GM12801 (cell line): Measurements from ENCODE around the gene IL1RN.

Source experiments
- TF ChIP-seq, protein P1 (sequence below): IDR thresholded peaks from one replicate; pipeline ENCODE4 v1.5.1; 2011; ENCODE audit warnings: control low read depth; ENCODE audit not compliant: insufficient read length; ENCODE audit errors: extremely low read depth

The IL1RN gene, protein sequence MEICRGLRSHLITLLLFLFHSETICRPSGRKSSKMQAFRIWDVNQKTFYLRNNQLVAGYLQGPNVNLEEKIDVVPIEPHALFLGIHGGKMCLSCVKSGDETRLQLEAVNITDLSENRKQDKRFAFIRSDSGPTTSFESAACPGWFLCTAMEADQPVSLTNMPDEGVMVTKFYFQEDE

DNA sequence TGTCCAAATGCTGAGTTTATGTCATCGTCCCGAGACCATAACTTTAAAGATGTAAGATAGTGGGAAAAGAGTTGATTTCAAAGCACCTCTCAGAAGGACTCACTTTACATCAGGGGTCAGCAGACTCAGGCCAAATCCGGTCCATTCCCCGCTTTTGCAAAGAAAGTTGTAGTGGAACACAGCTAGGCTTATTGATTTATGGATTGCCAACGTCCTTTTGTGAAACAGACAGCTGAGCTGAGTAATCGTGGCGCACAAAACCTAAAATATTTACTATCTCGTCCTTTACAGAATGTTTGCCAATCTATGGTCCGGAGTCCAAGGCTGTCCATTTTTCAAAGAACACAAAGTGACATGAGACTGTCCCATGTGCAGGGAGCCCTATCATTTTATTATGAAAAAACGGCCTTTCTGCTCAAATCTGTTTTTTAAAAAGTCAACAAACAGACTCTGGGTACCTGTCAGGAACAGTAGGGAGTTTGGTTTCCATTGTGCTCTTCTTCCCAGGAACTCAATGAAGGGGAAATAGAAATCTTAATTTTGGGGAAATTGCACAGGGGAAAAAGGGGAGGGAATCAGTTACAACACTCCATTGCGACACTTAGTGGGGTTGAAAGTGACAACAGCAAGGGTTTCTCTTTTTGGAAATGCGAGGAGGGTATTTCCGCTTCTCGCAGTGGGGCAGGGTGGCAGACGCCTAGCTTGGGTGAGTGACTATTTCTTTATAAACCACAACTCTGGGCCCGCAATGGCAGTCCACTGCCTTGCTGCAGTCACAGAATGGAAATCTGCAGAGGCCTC is at the start of gene IL1RN:
Gene IL1RN (plus strand): TSS at position 754 of the 801 bp plus-strand sequence. CDS start 27 bp downstream, at position 781.
- TF ChIP-seq, protein P1, sequence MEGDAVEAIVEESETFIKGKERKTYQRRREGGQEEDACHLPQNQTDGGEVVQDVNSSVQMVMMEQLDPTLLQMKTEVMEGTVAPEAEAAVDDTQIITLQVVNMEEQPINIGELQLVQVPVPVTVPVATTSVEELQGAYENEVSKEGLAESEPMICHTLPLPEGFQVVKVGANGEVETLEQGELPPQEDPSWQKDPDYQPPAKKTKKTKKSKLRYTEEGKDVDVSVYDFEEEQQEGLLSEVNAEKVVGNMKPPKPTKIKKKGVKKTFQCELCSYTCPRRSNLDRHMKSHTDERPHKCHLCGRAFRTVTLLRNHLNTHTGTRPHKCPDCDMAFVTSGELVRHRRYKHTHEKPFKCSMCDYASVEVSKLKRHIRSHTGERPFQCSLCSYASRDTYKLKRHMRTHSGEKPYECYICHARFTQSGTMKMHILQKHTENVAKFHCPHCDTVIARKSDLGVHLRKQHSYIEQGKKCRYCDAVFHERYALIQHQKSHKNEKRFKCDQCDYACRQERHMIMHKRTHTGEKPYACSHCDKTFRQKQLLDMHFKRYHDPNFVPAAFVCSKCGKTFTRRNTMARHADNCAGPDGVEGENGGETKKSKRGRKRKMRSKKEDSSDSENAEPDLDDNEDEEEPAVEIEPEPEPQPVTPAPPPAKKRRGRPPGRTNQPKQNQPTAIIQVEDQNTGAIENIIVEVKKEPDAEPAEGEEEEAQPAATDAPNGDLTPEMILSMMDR = no peak

DNA sequence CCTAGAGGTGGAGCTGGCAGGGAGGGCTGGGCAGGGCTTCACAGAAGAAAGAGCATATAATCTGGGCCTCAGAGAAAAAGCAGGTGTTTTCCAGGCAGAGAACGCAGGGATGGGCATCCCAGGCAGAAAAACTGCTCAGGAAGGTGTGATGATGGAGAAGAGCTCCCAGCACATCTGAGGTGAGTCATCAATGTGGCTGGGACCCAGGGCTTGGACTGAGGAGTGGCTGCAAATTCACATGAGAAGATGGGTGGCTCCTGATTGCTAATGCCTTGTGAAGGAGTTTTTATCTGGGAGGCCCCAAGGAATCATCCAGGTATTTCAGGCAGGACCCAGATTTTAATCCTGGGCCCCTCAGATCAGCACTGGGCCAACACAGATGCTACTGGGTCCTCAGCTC is 49.5 kb upstream of the IL1RN start:
- TF ChIP-seq, protein P1 = no peak

DNA sequence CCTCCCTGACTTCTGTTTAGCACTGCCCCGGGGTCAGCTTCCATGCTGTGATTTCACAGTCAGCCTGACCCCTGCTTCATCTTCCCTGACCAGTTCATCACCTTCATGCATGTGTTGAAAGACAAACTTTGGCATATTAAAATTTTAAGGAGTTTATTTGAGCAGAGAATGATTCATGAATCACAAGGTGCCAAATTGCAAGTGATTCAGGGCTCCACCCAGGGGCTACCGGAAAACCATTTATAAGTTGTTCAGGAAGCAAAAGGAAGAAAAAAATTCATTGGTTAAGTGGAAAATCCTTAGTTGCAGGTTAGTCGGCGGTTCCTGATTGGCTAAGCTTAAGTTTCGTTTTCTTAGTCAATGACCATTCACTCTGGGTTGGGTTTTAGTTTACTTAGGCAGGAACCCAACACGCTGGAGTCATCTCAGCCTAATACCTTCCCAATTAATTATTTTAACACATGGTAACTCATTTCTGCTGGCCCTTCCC is 49.0 kb upstream of the IL1RN start:
- TF ChIP-seq, protein P1 = no peak

DNA sequence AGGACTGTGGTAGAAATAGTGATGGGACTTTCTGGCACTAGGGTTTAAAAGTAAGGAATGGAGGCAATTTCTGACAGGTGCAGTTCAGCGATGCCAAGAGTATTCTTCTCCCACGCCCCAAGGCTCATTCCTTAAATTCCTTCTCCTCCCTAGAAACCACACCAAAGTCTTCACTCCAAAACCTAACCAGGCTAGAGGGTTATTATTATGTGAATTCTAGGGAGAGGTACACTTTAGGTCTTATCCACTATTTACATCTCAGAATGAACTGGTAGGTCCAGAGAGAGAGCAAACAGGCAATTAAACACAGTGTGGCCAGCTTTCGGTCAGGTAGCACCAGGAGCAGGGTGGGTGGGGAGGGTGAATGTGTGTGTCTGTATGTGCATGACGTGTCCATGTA is 48.3 kb upstream of the IL1RN start:
- TF ChIP-seq, protein P1 = no peak

DNA sequence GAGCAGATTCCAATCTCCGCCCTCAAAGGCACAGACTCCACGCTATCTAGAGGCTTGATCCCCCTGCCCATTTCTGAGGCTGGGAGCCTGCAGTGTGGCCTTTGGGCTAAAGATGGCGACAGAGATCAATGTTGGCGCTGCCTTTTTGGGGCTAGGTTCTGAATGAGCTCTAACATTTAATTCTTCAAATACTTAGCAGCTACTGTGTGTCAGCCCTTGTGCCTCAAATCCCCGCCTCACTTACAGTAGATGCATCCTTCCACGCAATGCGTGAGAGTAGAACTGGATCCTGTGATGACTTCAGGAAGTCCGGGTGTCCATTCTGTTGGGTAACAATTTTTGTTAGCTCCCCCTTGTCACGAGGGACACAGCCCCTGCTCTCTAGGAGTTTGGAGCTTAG is 47.3 kb upstream of the IL1RN start:
- TF ChIP-seq, protein P1 = no peak

DNA sequence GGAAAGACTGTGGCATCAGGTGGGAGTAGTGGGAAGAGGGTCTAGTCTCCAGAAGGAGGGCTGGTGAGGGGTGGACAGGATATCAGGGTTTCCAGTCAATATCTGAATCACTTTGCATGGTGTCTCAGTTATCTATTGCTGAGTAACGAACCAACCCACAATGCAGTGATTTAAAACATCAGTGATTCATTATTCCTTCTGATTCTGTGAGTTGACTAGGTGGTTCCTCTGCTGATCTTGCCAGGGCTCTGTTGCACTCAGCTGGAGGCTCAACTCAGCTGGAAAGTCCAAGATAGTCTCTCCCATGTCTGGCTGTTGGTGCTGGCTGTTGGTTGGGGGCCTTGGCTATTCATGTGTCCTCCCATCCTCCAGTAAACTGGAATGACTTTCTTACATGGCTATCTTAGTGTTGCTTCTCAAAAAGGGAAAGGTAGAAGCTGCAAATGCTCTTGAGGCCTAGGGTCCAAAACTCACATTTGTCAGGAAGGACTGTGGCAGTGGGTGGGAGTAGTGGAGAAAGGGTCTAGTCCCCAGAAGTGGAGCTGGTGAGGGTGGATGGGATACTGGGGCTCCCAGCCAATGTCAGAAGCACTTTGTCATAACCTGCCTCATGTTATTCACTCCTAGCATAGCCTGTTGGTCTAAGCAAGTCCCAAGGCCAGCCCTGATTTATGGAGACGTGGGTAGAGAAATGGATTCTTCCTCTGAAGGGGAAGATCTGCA is 45.7 kb upstream of the IL1RN start:
- TF ChIP-seq, protein P1 = no peak

DNA sequence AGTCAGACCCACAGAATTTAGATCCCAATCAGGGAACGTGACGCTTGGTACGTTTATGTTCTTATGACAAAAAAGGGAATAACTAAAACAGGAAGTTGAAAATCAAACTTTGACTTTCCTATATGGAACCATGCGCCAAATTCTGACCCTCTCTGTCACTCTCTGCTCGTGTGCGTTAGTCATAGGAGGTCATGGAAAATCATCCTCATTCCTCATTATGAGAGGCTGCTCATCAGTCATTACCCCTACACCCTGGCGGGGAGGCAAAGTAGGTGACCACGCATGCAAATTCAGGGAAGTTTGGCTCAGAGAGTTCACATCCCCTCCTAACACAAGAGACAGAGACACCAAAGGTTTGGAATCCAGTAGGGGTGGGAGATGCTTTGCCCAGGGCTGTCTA is 44.1 kb upstream of the IL1RN start:
- TF ChIP-seq, protein P1 = no peak
